ENCODE results near the gene GPC5. TPM values are rescaled to one million over a fixed set of nuclear protein-coding genes. Genes with fewer than 3 reads are reported as not detected.

The GPC5 gene
- total and polyA plus RNA-seq, 7 donors = 0.23 TPM; not detected in 6

- no peak overlapping the region for H3K4me3 ChIP-seq
- H3K36me3 ChIP-seq (ENCODE audit: insufficient read depth in 1 of 2, low read depth in 1 of 2) = no peaks in the 10 kb centered on the region
- H3K4me1 ChIP-seq = no peaks in the 10 kb centered on the region
- no peaks in the 10 kb centered on the region for H3K9me3 ChIP-seq
- 40 to 47% (median 41%) methylated on average over 9 of the region's 9 CpGs for WGBS, 3 donors
- intact Hi-C loops (cut with DNase I) = no loop called here
- TF ChIP-seq CTCF (IDR thresholded peaks at IDR 0.05) = no peak
- no peak overlapping the region for H3K27ac ChIP-seq
- ATAC-seq = no peak
- no peak for DNase-seq
- H3K27me3 ChIP-seq (ENCODE audit: insufficient read depth in 3 of 3, low read length in 2 of 3) = no peaks in the 10 kb centered on the region
Measured at GRCh38 chr13:92122186-92122853, 723.9 kb downstream of the GPC5 start.

GRCh38 chr13:92126399-92126798, 728.0 kb downstream of the GPC5 start:
- H3K27me3 ChIP-seq (ENCODE audit: insufficient read depth in 3 of 3, low read length in 2 of 3) = no peaks in the 10 kb centered on the region
- no peak for TF ChIP-seq CTCF (IDR thresholded peaks at IDR 0.05)
- no peak for ATAC-seq
- no peak for DNase-seq
- WGBS, 3 donors = 73 to 82% (median 75%) methylated on average over 2 of the region's 2 CpGs
- no peaks in the 10 kb centered on the region for H3K4me1 ChIP-seq
- no peak overlapping the region for H3K4me3 ChIP-seq
- no peak overlapping the region for H3K27ac ChIP-seq
- intact Hi-C loops (cut with DNase I) = no loop called here
- no peaks in the 10 kb centered on the region for H3K9me3 ChIP-seq
- H3K36me3 ChIP-seq (ENCODE audit: insufficient read depth in 1 of 2, low read depth in 1 of 2) = no peaks in the 10 kb centered on the region

DNA sequence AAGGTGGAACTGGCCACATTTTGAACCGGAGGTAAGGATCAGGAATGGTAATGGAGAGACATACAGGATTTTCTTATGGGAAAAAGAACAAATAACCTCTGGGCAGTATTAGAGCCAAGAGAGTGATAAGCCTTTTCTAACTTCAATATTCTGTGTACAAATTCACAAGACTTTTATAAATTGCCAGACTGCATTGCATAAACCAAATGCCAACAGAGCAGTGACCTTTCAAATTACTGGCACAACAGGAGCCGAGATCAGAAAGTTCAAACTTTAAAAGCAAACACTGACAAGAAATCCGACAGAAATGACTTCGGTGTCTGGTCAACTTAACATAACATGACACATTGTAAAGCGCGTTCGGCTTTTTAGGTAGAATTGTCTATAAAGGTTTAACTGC, 737.1 kb downstream of the GPC5 start:
- DNase-seq (no peak), ATAC-seq (no peak)
- Histone ChIP-seq H3K27me3 (ENCODE audit: insufficient read depth in 3 of 3, low read length in 2 of 3) (no peaks in the 10 kb centered on the region), H3K36me3 (ENCODE audit: insufficient read depth in 1 of 2, low read depth in 1 of 2) (no peaks in the 10 kb centered on the region), H3K9me3 (no peaks in the 10 kb centered on the region), H3K4me3 (no peak overlapping the region), H3K4me1 (no peaks in the 10 kb centered on the region), H3K27ac (no peak overlapping the region)
- intact Hi-C loops (cut with DNase I) = no loop called here
- WGBS, 3 donors = 80 to 86% (median 85%) methylated on average over 7 of the region's 7 CpGs
- TF ChIP-seq CTCF (IDR thresholded peaks at IDR 0.05) = no peak

DNA sequence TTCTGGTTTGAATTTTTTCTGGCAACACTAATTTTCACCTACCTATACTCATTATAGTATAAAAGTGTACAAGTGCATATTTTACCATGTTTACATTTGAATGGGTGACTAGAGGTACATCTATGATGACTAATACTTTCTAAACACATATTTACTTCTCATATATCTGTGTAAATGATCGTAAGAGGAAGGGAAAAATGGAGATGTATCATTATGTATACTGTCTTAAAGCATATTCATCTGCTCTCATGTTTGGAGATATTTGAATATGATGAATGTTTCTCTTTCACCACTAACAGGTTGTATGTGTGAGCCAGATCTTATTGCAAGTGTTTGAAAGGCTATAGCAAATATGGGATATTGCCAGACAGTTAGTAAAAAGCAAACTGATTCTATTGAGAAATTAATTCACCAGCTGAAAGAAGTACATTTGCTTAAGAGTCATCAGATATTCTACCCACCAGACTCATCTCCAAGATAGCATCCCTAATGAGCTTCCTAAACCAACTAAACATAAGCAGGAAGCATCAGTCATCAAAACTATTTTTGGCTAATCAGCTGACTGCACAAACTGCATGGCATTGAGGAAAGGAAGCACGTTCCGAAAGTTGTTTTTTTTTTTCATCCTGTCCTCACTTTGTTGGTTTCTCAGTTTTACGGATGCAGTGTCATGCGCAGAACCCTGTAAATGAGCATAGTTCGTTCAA, 738.2 kb downstream of the GPC5 start:
- ATAC-seq = no peak
- intact Hi-C loops (cut with DNase I) = no loop called here
- H3K27me3 ChIP-seq (ENCODE audit: insufficient read depth in 3 of 3, low read length in 2 of 3) = no peaks in the 10 kb centered on the region
- no peak overlapping the region for H3K4me3 ChIP-seq
- H3K36me3 ChIP-seq (ENCODE audit: insufficient read depth in 1 of 2, low read depth in 1 of 2) = no peaks in the 10 kb centered on the region
- H3K9me3 ChIP-seq = no peaks in the 10 kb centered on the region
- WGBS, 3 donors = 48 to 60% (median 58%) methylated on average over 6 of the region's 6 CpGs
- no peak for TF ChIP-seq CTCF (IDR thresholded peaks at IDR 0.05)
- no peaks in the 10 kb centered on the region for H3K4me1 ChIP-seq
- no peak overlapping the region for H3K27ac ChIP-seq
- no peak for DNase-seq
